DND-41 (cell line): ENCODE data around the gene CKLF.

Experiments
- EZH2 ChIP-seq: IDR thresholded peaks from 3 replicates; pipeline ENCODE4 v1.6.1; 2012; ENCODE audit warnings: borderline replicate concordance, low read depth, mild to moderate bottlenecking, moderate library complexity, low read length, inconsistent platforms; ENCODE audit not compliant: severe bottlenecking
- TF ChIP-seq, protein P1 (sequence below): IDR thresholded peaks from 2 replicates; pipeline ENCODE4 v1.5.1; 2012; ENCODE audit warnings: borderline replicate concordance, low read length, moderate library complexity, mild to moderate bottlenecking; ENCODE audit not compliant: poor library complexity, severe bottlenecking; ENCODE audit errors: extremely low read depth

DNA sequence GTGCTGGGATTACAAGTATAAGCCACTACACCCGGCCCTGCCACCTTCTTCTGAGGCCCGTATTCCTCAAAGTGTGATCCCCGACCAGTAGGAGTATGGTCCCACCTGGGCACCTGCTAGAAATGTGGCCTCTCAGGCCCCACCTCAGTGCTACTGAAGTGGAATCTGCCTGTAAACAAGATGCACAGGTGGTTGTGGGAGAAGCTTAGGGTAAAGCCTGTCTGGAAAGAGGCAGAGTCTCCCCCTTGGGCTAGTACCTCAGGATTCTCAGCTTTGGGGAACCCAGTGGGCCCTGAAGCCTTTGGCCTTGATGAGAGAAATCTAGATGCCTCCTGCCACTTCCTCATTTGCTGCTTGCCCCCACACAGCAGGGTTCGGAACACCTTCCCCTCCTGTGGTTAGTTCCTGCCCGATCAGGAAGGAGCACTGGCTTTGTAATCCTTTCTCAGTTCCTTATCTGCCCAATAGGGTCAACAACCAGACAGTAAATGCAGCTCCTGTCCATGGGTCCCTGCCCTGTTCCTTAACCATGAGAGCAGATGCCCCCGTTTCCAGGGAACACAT lies 27.7 kb upstream of the CKLF start:
- TF ChIP-seq, protein P1, sequence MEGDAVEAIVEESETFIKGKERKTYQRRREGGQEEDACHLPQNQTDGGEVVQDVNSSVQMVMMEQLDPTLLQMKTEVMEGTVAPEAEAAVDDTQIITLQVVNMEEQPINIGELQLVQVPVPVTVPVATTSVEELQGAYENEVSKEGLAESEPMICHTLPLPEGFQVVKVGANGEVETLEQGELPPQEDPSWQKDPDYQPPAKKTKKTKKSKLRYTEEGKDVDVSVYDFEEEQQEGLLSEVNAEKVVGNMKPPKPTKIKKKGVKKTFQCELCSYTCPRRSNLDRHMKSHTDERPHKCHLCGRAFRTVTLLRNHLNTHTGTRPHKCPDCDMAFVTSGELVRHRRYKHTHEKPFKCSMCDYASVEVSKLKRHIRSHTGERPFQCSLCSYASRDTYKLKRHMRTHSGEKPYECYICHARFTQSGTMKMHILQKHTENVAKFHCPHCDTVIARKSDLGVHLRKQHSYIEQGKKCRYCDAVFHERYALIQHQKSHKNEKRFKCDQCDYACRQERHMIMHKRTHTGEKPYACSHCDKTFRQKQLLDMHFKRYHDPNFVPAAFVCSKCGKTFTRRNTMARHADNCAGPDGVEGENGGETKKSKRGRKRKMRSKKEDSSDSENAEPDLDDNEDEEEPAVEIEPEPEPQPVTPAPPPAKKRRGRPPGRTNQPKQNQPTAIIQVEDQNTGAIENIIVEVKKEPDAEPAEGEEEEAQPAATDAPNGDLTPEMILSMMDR = peak; percentile 31
- no peak for TF ChIP-seq EZH2
